ENCODE results near the gene TUT7.

DNA sequence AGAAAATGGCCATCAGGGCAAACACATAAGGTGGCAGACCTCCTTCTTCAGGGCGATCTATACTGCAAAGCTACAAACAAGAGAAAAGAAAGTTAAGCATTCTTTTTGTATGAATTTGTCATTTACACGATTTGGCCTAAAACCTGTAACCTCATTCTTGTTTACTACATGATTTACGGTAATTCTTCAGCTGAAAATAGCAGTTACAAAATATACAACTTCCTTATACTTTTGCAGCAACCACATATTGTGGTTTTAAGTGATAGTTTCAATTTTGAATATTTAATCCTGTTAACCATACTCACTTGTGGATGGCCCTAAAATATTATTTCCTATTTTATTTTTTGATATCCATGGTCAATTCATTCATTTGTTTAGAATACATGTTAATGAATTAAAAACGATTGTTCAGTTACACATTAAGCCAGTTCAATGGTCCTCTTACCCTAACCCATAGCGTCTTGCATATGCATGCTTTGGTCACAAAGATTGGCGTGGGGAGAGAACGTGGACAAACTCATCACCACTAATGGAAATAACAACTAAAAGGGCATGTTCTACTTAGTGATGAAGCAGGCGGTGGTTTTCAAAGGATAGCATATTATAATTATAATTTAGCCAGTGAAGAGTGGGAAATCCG, 16.6 kb downstream of the TUT7 start:
- TF ChIP-seq, protein P1, sequence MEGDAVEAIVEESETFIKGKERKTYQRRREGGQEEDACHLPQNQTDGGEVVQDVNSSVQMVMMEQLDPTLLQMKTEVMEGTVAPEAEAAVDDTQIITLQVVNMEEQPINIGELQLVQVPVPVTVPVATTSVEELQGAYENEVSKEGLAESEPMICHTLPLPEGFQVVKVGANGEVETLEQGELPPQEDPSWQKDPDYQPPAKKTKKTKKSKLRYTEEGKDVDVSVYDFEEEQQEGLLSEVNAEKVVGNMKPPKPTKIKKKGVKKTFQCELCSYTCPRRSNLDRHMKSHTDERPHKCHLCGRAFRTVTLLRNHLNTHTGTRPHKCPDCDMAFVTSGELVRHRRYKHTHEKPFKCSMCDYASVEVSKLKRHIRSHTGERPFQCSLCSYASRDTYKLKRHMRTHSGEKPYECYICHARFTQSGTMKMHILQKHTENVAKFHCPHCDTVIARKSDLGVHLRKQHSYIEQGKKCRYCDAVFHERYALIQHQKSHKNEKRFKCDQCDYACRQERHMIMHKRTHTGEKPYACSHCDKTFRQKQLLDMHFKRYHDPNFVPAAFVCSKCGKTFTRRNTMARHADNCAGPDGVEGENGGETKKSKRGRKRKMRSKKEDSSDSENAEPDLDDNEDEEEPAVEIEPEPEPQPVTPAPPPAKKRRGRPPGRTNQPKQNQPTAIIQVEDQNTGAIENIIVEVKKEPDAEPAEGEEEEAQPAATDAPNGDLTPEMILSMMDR (IDR thresholded peaks at IDR 0.05; ENCODE audit: low read depth, low read length, poor library complexity, severe bottlenecking): no peak
- no peak for TF ChIP-seq EZH2phosphoT487 (IDR thresholded peaks at IDR 0.05; ENCODE audit: borderline replicate concordance, low read length)
